ENCODE data around the gene ZBTB1. TPM values are rescaled to one million over a fixed set of nuclear protein-coding genes. Genes with fewer than 3 reads are reported as not detected.

ZBTB1 gene
- polyA plus RNA-seq, 6 donors from 2014 or later = 54.4 to 103 (median 76.5) TPM

DNA sequence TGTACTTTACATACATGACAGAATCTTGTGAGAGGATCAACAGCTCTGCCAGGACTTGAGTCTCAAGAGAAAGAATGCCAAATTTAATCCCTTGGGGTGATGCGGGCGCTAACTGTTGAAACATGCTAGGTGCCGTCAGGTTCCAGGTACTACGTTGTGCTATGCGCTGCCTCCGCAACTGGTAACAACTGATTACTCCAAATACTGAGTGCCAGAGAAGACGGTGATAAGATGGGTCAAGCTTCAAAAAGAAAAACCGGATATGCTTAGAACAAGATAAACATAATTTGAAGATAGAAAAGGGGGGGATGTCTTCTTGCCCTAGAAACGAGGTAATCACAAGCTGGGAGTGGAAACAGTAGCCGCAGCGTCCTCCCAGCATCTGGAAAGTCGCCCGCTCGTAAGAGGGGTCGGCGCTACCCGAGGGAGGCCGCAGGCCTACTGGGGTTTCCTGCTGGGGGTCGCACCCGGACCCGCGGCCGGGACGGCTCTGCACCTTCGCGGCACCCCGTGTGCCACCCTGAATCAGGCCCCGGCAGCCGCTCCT lies 1.6 kb upstream of the ZBTB1 start:
- peaks cover 0 to 6% (median 0%) of the 10 kb centered on the region in 3 donors for H3K27me3 Mint-ChIP-seq
- peak overlapping the region; percentile 88 to 99 (median 96) for H3K4me3 Mint-ChIP-seq
- peak overlapping the region; percentile 94 to 99 (median 98) for H3K27ac Mint-ChIP-seq
- DNase-seq (no peak), ATAC-seq (ENCODE audit: low read depth in 2 of 2) (no peak)
- no peaks in the 10 kb centered on the region for H3K9me3 Mint-ChIP-seq
- H3K4me1 Mint-ChIP-seq = peaks cover 53 to 68% (median 67%) of the 10 kb centered on the region in 3 donors
- H3K36me3 Mint-ChIP-seq = no peaks in the 10 kb centered on the region

DNA sequence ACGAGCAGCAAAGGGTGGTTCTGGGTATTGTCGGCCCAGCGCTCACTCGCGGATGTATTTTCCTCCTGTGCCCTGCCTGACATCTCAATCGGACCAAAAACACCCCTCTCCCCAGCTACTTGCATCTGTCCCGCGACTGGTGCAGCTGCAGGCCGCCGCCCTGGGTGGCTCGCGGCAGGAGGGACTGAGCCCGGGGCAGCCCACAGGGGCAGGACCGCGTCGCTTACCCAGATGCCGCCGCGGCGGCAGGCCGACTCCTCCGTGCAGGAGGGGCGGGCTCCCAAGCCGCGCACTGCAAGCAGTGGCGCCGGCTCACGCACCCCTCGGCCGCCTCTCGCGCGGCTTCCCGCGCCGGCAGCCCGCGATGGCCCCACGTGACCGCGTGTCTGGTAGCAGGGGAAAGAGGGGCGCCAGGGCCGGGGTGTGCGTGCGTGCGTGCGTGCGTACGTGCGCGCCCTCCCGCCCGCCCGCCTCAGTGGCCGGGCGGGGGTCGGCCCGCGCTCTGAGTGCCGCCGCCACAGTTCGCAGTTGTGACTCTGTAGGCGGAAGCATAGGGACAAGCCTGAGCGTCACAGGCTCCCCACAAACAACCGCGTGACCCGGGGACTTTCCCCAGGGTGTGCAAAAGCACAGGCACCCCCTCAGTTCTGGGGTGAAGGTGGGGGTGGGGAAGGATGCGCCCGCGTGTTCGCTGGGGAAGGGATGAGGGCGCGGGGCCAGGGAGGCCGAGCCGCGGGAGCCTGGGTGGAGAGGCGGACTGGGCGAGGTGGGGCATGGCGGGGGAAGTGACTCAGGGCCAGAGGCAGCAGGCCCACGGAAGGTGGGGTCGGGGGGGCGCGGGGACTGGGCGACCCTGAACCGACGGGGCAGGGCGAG lies 898 bp upstream of the ZBTB1 start, which contains the start of gene ZBTB25:
Gene ZBTB25, minus strand, starts transcription at position 405 of the 876 bp plus-strand sequence. CDS start 13,305 bp downstream, outside the sequence.
- Mint-ChIP-seq H3K27me3 (peaks cover 0 to 6% (median 0%) of the 10 kb centered on the region in 3 donors), H3K27ac (peak within 1 kb of the TSS; percentile 99 to 100 (median 100)), H3K9me3 (no peaks in the 10 kb centered on the region), H3K4me3 (peak within 1 kb of the TSS; percentile 91 to 99 (median 96)), H3K36me3 (no peaks in the 10 kb centered on the region), H3K4me1 (peaks cover 60 to 75% (median 74%) of the 10 kb centered on the region in 3 donors)
- DNase-seq = peak; percentile 99
- ATAC-seq (ENCODE audit: low read depth in 2 of 2) = peak; percentile 65 to 66

DNA sequence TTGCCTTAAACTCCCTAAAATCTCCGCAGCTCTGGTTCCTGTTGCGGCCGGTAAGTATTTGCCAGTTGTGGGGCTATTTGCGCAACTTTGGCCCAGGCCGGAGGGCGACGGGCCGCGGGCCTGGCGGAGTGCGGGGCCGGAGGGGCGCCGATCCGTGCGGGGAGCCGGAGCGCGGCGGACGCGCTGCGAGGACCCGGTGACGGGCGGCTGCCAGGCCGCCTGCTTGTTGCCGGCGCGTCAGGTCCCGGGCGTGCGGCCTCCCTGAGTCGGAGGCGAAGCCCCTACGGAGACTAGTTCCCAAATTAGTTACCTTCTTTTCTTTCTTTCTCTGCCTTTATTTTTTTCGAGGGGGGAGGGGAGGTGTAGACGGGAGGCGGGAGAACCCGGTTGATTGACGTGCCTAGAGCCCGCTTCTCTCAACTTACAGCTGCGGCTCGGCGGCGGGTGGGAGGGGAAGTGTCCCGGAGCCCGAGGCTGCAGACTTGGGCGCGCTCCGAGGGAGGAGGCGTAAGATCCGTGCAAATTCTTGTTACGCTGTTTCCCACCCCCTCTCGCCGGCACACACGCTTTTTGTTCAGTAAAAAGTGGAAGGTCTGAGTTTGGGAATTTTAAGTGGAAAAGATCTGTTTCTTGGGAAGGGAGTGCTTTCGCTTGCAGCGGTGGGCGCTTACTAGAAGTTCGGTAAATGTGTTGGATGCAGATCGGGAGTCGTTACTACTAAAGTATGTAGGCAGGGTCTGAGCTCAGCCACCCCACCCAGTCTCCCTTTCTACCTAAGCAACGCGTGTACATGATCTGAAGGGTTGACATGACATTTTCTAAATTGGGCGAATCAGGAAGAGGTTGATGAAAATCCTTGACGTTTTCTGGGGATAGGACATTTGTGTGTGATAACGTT lies 576 bp downstream of the ZBTB1 start:
- peak overlapping the region; percentile 99 to 100 (median 100) for H3K27ac Mint-ChIP-seq

DNA sequence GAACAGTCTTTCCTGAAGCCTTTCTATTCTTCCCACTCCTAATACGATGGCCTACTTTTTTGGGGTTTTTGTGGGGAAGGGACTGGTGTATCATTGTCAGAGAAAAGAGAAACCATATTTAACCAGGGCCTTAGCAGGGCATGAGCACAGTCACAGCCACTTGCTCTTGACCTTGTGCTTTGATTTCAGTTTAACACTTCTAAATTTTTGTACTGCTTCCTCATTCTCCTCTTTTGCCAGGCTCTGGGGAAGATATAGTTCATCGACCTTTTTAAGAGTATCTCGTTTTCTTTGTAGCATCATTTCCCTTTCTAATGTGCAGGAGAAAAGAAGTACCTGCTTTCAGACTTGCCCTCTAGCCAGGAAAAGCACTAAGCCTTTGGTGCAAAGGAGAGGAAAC lies 2.2 kb downstream of the ZBTB1 start:
- no peaks in the 10 kb centered on the region for H3K9me3 Mint-ChIP-seq
- ATAC-seq (ENCODE audit: low read depth in 2 of 2) = no peak
- peaks cover 0 to 6% (median 0%) of the 10 kb centered on the region in 3 donors for H3K27me3 Mint-ChIP-seq
- H3K27ac Mint-ChIP-seq = peak overlapping the region; percentile 25 to 99 (median 96)
- H3K4me3 Mint-ChIP-seq = peak overlapping the region; percentile 73 to 99 (median 94)
- peak; percentile 48 for DNase-seq
- H3K4me1 Mint-ChIP-seq = peaks cover 78 to 88% (median 78%) of the 10 kb centered on the region in 3 donors
- H3K36me3 Mint-ChIP-seq = no peaks in the 10 kb centered on the region

More for the DNA sequence above, 576 bp downstream of the ZBTB1 start:
- Mint-ChIP-seq H3K36me3 (no peaks in the 10 kb centered on the region), H3K4me3 (peak overlapping the region; percentile 91 to 99 (median 95)), H3K4me1 (peaks cover 65 to 79% (median 78%) of the 10 kb centered on the region in 3 donors), H3K27me3 (peaks cover 0 to 6% (median 0%) of the 10 kb centered on the region in 3 donors), H3K9me3 (no peaks in the 10 kb centered on the region)
- peak; percentile 18 to 24 for ATAC-seq (ENCODE audit: low read depth in 2 of 2)
- DNase-seq = peak; percentile 85

DNA sequence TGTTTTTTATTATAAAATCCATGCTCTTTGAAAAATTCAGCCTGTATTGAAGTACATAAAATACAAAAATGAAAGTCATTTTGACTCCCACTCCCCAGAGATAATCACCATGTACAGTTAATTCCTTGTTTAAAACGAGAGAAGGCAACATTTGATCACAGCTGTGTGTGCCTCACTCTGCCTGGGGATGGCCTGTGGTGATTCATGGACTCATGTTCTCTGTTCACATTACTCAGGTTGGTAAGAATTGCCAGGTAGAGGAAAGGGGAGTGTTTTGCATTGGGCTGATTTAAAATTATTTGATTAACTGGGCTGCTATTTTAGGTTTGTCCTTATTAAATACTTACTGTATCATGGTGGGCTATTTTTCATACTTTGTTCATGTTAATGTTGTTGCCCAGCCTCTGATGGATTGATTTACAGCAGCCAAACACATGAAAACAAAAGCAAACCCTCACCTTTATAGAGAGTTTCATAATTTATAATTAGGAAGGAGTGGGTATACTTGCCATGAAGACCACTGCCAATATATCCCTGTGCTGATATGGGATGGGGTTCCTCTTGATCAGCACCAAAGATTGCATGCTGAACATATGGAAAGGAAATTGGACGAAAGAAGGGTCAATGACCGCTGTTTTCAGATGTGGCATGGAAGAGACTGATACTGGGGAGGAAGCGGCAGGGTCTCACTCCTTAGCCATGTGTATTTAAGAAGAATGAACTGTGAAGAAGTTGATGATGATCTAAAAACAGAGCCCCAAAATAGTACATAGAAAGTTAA lies 3.0 kb downstream of the ZBTB1 start:
- no peak for DNase-seq
- peak overlapping the region; percentile 20 to 99 (median 92) for H3K27ac Mint-ChIP-seq

DNA sequence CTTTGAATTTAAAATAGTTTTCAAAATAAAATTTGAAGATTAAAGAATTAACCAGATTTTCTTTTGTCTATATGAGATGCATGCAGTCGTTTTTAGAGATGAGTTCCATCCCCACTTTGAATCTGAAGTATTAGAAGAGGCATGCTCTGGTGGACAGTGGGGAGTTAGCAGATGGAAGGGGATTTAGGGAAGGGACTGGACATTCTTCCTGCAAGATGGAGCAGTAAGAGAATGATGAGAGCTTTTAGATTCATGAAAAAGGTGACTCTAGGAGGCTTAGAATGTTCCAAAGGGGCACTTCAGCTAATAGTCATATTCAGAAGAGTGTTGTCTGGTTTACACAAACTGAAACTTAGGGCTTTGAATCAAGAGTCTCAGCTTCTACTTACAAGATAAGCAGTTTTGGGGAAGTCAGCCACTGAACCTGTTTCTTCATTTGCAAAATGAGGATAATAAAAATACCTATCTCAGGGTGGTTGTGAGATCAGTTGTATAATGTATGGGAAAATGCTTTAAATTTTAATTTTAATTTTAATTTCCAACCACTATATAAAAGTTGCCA lies 3.7 kb downstream of the ZBTB1 start:
- DNase-seq = no peak
- H3K27ac Mint-ChIP-seq = peak overlapping the region in 5 of 6 donors; percentile 29 to 99 (median 94)
- H3K4me1 Mint-ChIP-seq = peaks cover 66 to 74% (median 69%) of the 10 kb centered on the region in 3 donors
- H3K4me3 Mint-ChIP-seq = peak overlapping the region in 6 of 8 donors; percentile 5 to 91 (median 69)
- no peaks in the 10 kb centered on the region for H3K36me3 Mint-ChIP-seq
- no peak for ATAC-seq (ENCODE audit: low read depth in 2 of 2)
- no peaks in the 10 kb centered on the region for H3K9me3 Mint-ChIP-seq
- peaks cover 0 to 6% (median 0%) of the 10 kb centered on the region in 3 donors for H3K27me3 Mint-ChIP-seq

More for the DNA sequence above, 3.0 kb downstream of the ZBTB1 start:
- no peaks in the 10 kb centered on the region for H3K9me3 Mint-ChIP-seq
- H3K4me1 Mint-ChIP-seq = peaks cover 70 to 80% (median 73%) of the 10 kb centered on the region in 3 donors
- H3K36me3 Mint-ChIP-seq = no peaks in the 10 kb centered on the region
- peaks cover 0 to 6% (median 0%) of the 10 kb centered on the region in 3 donors for H3K27me3 Mint-ChIP-seq
- H3K4me3 Mint-ChIP-seq = peak overlapping the region in 7 of 8 donors; percentile 26 to 99 (median 91)
- no peak for ATAC-seq (ENCODE audit: low read depth in 2 of 2)

DNA sequence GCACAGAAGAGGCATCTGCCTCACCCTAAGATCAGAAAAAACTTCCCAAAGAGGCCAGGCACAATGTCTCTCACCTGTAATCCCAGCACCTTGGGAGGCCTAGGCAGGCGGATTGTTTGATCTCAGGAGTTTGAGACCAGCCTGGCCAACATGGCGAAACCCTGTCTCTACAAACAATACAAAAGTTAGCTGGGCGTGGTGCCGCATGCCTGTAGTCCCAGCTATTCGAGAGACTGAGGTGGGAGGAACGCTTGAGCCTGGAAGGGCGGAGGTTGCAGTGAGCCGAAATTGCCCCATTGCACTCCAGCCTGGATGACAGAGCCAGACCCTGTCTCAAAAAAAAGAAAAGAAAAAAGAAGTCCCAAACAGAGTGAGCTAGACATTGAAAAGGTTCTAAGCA lies 4.5 kb downstream of the ZBTB1 start:
- ATAC-seq (ENCODE audit: low read depth in 2 of 2) (no peak), DNase-seq (no peak)
- H3K27ac Mint-ChIP-seq = peak overlapping the region; percentile 24 to 99 (median 68)
- peaks cover 71 to 75% (median 73%) of the 10 kb centered on the region in 3 donors for H3K4me1 Mint-ChIP-seq
- H3K9me3 Mint-ChIP-seq = no peaks in the 10 kb centered on the region
- no peaks in the 10 kb centered on the region for H3K36me3 Mint-ChIP-seq
- H3K4me3 Mint-ChIP-seq = peak overlapping the region in 2 of 8 donors; percentile 9 to 16
- peaks cover 0 to 1% (median 0%) of the 10 kb centered on the region in 3 donors for H3K27me3 Mint-ChIP-seq

DNA sequence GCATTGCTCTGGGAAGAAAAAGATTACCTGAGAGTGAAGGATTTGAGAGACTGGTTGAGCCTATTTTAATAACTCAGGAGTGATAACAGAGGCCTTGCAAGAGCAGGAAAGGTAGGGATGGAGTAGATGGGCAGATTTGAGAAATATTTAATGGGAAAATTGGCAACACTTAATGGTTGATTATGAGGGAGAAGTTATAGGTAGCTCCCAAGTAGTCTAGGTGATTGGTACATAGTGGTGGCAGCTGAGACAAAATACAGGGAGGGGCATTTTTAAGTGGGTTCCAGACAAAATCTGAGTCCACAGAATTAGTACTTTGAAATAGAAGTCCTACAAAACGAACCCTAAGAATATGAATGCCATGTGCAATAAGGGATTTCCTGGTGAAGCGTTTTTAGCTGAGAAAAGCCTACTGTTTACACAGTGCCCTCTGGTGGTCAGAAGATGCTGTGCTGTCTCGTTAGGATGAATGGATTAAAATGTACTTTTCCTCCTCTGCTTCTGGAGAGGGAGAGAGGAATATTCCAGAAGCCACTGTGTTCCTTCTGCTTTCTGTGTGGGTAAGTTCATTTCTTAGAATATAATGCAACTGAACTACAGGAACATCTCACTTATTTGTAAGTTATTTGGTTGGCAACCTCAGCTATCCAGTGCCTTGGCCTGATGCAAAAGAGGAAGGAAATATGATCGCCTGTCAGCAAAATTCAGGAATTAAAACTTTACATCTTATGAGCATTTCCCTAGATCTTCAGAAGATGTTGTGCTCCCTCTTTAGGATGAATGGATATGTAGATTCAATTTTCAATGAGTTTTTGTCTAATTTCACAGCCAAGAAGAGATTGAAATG lies 6.5 kb downstream of the ZBTB1 start:
- peak; percentile 49 to 53 for ATAC-seq (ENCODE audit: low read depth in 2 of 2)
- Mint-ChIP-seq H3K9me3 (no peaks in the 10 kb centered on the region), H3K27ac (peak overlapping the region; percentile 56 to 99 (median 76)), H3K4me1 (peaks cover 64 to 71% (median 69%) of the 10 kb centered on the region in 3 donors), H3K4me3 (peak overlapping the region in 5 of 8 donors; percentile 19 to 73 (median 45)), H3K36me3 (no peaks in the 10 kb centered on the region), H3K27me3 (no peaks in the 10 kb centered on the region)
- DNase-seq = peak; percentile 62

DNA sequence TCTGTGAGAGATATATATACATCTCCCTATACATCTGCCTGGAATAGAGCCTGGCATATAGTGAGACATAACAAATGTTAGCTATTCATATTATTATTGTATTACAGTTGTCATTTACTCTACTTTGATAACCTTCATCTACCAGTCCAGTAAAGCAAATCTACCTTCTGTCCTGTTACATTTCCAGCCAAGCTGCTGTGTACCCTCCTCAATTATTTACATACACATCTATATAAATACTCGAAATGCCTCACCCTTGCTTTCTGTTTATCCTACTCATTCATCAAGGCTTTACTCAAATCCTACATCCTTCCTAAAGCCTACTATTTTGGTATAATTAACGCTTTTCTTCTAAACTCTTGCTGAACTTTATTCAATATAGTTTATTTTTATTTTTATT lies 8.7 kb downstream of the ZBTB1 start:
- Mint-ChIP-seq H3K4me3 (no peak overlapping the region), H3K9me3 (no peaks in the 10 kb centered on the region), H3K36me3 (no peaks in the 10 kb centered on the region), H3K4me1 (peaks cover 54 to 67% (median 62%) of the 10 kb centered on the region in 3 donors), H3K27me3 (no peaks in the 10 kb centered on the region), H3K27ac (no peak overlapping the region)
- no peak for DNase-seq
- no peak for ATAC-seq (ENCODE audit: low read depth in 2 of 2)

DNA sequence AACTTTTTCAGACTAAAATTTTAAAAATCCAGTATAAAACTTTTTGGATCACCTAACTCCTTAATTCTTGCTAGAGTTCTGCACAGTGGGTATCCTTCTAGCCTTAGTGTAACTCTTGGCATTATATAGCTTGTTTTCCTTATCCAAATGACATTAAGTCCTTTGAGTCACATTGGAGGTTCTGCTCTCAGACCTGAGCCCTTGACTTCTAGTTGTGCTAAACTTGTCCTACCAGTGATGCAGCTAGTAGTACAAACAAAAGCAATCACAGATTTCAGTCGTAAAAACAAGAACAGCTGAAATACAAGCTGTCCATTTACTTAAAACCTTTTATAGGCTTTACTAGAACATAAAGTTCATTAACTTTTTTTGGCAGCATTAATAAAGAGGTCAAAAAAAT lies 10.5 kb downstream of the ZBTB1 start:
- ATAC-seq (ENCODE audit: low read depth in 2 of 2) (no peak), DNase-seq (no peak)
- Mint-ChIP-seq H3K4me1 (peaks cover 41 to 57% (median 51%) of the 10 kb centered on the region in 3 donors), H3K27me3 (no peaks in the 10 kb centered on the region), H3K27ac (no peak overlapping the region), H3K9me3 (no peaks in the 10 kb centered on the region), H3K36me3 (no peaks in the 10 kb centered on the region), H3K4me3 (no peak overlapping the region)

DNA sequence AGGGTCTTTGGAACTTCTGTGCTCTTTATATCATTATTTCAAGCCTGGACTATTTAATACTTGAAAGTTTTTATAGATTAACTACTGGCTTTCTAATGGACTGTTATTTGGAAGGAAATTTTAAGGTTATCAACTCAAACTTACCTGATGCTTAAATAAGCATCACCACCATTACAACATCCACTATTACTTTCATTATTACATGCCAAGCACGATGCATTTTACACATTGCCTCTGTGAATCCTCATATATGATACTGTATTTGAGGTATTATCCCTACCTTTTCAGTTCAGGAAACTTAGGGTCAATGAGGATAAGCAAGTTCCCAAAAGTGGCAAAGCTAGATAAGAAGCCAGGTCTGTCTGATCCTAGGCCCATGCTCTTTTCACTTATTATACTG lies 12.4 kb downstream of the ZBTB1 start:
- no peak for ATAC-seq (ENCODE audit: low read depth in 2 of 2)
- Mint-ChIP-seq H3K9me3 (no peaks in the 10 kb centered on the region), H3K4me3 (peak overlapping the region in 1 of 8 donors; percentile 20)

More for the DNA sequence above, 12.4 kb downstream of the ZBTB1 start:
- no peaks in the 10 kb centered on the region for H3K27me3 Mint-ChIP-seq
- peak overlapping the region in 2 of 6 donors; percentile 27 to 58 for H3K27ac Mint-ChIP-seq
- peaks cover 25 to 46% (median 35%) of the 10 kb centered on the region in 3 donors for H3K4me1 Mint-ChIP-seq
- no peaks in the 10 kb centered on the region for H3K36me3 Mint-ChIP-seq
- no peak for DNase-seq

Data from naive B cell (primary cell).